ENCODE data around the gene PHTF1. TPM values are rescaled to one million over a fixed set of nuclear protein-coding genes. Genes with fewer than 3 reads are reported as not detected.

PHTF1 gene
- total RNA-seq, 1 experiment from 2014 or later = 14.9 TPM

GRCh38 chr1:113663165-113663951 is 95.9 kb downstream of the PHTF1 start:
- BruUV-seq (replicated peaks) = no TSS peak
- Mint-ChIP-seq H3K4me1 (ENCODE audit: low read depth, unreplicated experiment) (no peaks in the 10 kb centered on the region), H3K27ac (ENCODE audit: unreplicated experiment) (no peak overlapping the region), H3K9me3 (ENCODE audit: low read depth, unreplicated experiment) (no peaks in the 10 kb centered on the region), H3K36me3 (ENCODE audit: insufficient read depth, unreplicated experiment) (no peaks in the 10 kb centered on the region), H3K4me3 (ENCODE audit: low read depth, unreplicated experiment) (no peak overlapping the region), H3K27me3 (ENCODE audit: unreplicated experiment) (no peaks in the 10 kb centered on the region)
- intact Hi-C loops (cut with micrococcal nuclease; ENCODE audit: unreplicated experiment) = no loop called here
- CTCF ChIA-PET = no interaction called here
- no peak for TF ChIP-seq CTCF (IDR thresholded peaks at IDR 0.05; ENCODE audit: unreplicated experiment)
- no peak for DNase-seq

- Mint-ChIP-seq H3K27ac (ENCODE audit: unreplicated experiment) (no peak overlapping the region), H3K36me3 (ENCODE audit: insufficient read depth, unreplicated experiment) (no peaks in the 10 kb centered on the region)
Observed at GRCh38 chr1:113662101-113662500, 97.2 kb downstream of the PHTF1 start.

GRCh38 chr1:113660088-113660487 is 99.2 kb downstream of the PHTF1 start:
- no peak for TF ChIP-seq CTCF (IDR thresholded peaks at IDR 0.05; ENCODE audit: unreplicated experiment)
- Mint-ChIP-seq H3K27ac (ENCODE audit: unreplicated experiment) (no peak overlapping the region), H3K9me3 (ENCODE audit: low read depth, unreplicated experiment) (no peaks in the 10 kb centered on the region), H3K4me1 (ENCODE audit: low read depth, unreplicated experiment) (no peaks in the 10 kb centered on the region), H3K27me3 (ENCODE audit: unreplicated experiment) (no peaks in the 10 kb centered on the region), H3K4me3 (ENCODE audit: low read depth, unreplicated experiment) (no peak overlapping the region), H3K36me3 (ENCODE audit: insufficient read depth, unreplicated experiment) (no peaks in the 10 kb centered on the region)
- no peak for DNase-seq
- CTCF ChIA-PET = interaction anchor here (0.7 kb wide), 1 partner anchor 84 kb away, joined by 4 read pairs; no protein-coding TSS in a partner anchor
- intact Hi-C loops (cut with micrococcal nuclease; ENCODE audit: unreplicated experiment) = no loop called here
- no TSS peak for BruUV-seq (replicated peaks)

More at GRCh38 chr1:113662101-113662500, 97.2 kb downstream of the PHTF1 start:
- BruUV-seq (replicated peaks) = no TSS peak
- Mint-ChIP-seq H3K4me1 (ENCODE audit: low read depth, unreplicated experiment) (no peaks in the 10 kb centered on the region), H3K9me3 (ENCODE audit: low read depth, unreplicated experiment) (no peaks in the 10 kb centered on the region), H3K4me3 (ENCODE audit: low read depth, unreplicated experiment) (no peak overlapping the region), H3K27me3 (ENCODE audit: unreplicated experiment) (no peaks in the 10 kb centered on the region)
- CTCF ChIA-PET = no interaction called here
- TF ChIP-seq CTCF (IDR thresholded peaks at IDR 0.05; ENCODE audit: unreplicated experiment) = no peak
- no peak for DNase-seq
- intact Hi-C loops (cut with micrococcal nuclease; ENCODE audit: unreplicated experiment) = no loop called here

GRCh38 chr1:113659556-113659955 is 99.7 kb downstream of the PHTF1 start:
- CTCF ChIA-PET = no interaction called here
- H3K4me1 Mint-ChIP-seq (ENCODE audit: low read depth, unreplicated experiment) = no peaks in the 10 kb centered on the region
- no peaks in the 10 kb centered on the region for H3K9me3 Mint-ChIP-seq (ENCODE audit: low read depth, unreplicated experiment)

More at GRCh38 chr1:113659556-113659955, 99.7 kb downstream of the PHTF1 start:
- Mint-ChIP-seq H3K4me3 (ENCODE audit: low read depth, unreplicated experiment) (no peak overlapping the region), H3K27me3 (ENCODE audit: unreplicated experiment) (no peaks in the 10 kb centered on the region), H3K36me3 (ENCODE audit: insufficient read depth, unreplicated experiment) (no peaks in the 10 kb centered on the region), H3K27ac (ENCODE audit: unreplicated experiment) (no peak overlapping the region)
- intact Hi-C loops (cut with micrococcal nuclease; ENCODE audit: unreplicated experiment) = no loop called here
- TF ChIP-seq CTCF (IDR thresholded peaks at IDR 0.05; ENCODE audit: unreplicated experiment) = no peak
- BruUV-seq (replicated peaks) = no TSS peak
- no peak for DNase-seq
